ENCODE measurements around the gene C1QTNF12. TPM values are rescaled to one million over a fixed set of nuclear protein-coding genes. Genes with fewer than 3 reads are reported as not detected.
A peak's percentile ranks its signal among the peaks of the same experiment; 100 is the strongest.

C1QTNF12 gene
- total RNA-seq, 1 experiment from 2014 or later = 4.4 TPM

GRCh38 chr1:1197188-1197500 is 49.4 kb downstream of the C1QTNF12 start:
- Histone ChIP-seq H3K56ac (ENCODE audit: insufficient read length, low read depth, low read length) (no peak overlapping the region), H2BK12ac (ENCODE audit: insufficient read length, low read depth, low read length) (no peak overlapping the region), H3T11ph (ENCODE audit: low read length) (no peak overlapping the region), H3K23me2 (ENCODE audit: insufficient read length, low read depth, low read length, poor library complexity, severe bottlenecking) (no peaks in the 10 kb centered on the region), H3K27me3 (ENCODE audit: insufficient read depth, low read length) (no peaks in the 10 kb centered on the region), H2BK15ac (ENCODE audit: low read depth, low read length) (no peak overlapping the region), H2BK20ac (ENCODE audit: low read depth, low read length, poor library complexity, severe bottlenecking) (no peak overlapping the region), H2AFZ (ENCODE audit: low read length) (no peak overlapping the region), H3K79me1 (ENCODE audit: insufficient read depth, low read depth, low read length, poor library complexity, severe bottlenecking) (no peaks in the 10 kb centered on the region), H3K4ac (ENCODE audit: low read depth, low read length) (no peak overlapping the region), H3K79me2 (ENCODE audit: insufficient read depth, low read length) (no peaks in the 10 kb centered on the region), H3K4me1 (ENCODE audit: insufficient read depth, low read length) (no peaks in the 10 kb centered on the region), H4K8ac (replicated peaks; ENCODE audit: insufficient read length, low read depth, low read length) (no peak overlapping the region), H4K5ac (ENCODE audit: insufficient read length, low read depth, low read length) (no peak overlapping the region), H4K20me1 (ENCODE audit: control insufficient read depth, insufficient read depth, insufficient read length) (no peaks in the 10 kb centered on the region), H3K9ac (ENCODE audit: extremely low read depth, insufficient read length, low read length) (no peak overlapping the region), H3K18ac (ENCODE audit: insufficient read length, low read depth, low read length) (no peak overlapping the region), H2AK5ac (ENCODE audit: insufficient read length, low read length) (no peak overlapping the region), H4K91ac (ENCODE audit: insufficient read length, low read depth, low read length) (no peak overlapping the region), H3K14ac (ENCODE audit: insufficient read depth, low read length) (no peak overlapping the region), H2BK5ac (ENCODE audit: insufficient read length, low read length) (no peak overlapping the region), H3K4me2 (ENCODE audit: insufficient read depth, insufficient read length, low read length) (no peak overlapping the region), H3K27ac (ENCODE audit: insufficient read length, low read depth, low read length) (no peak overlapping the region), H3K23ac (ENCODE audit: insufficient read length, low read depth, low read length) (no peak overlapping the region), H2BK120ac (ENCODE audit: low read depth, low read length, poor library complexity, severe bottlenecking) (no peak overlapping the region), H3K9me3 (ENCODE audit: control insufficient read depth, low read depth, low read length) (peaks cover 6% of the 10 kb centered on the region)
- Mint-ChIP-seq H3K36me3 (ENCODE audit: insufficient read depth in 1 of 3, low read depth in 3 of 3) (peaks cover 0 to 2% (median under 1%) of the 10 kb centered on the region in 3 experiments; a peak in 4 of 7 replicates), H3K4me1 (peaks cover 3 to 4% of the 10 kb centered on the region in 2 experiments; a peak in 3 of 4 replicates), H3K27ac (no peak overlapping the region), H3K27me3 (ENCODE audit: low read depth) (peaks cover 34% of the 10 kb centered on the region), H3K4me3 (no peak overlapping the region), H3K9me3 (peaks cover 18 to 28% of the 10 kb centered on the region in 2 experiments)
- WGBS (ENCODE audit: extremely low coverage, insufficient read length, low lambda C conversion rate) = no CpG with 5 or more reads among the region's 8 CpGs
- peak; percentile 25 for DNase-seq
- TF ChIP-seq CTCF (conservative IDR thresholded peaks at IDR 0.05) = no peak
